ENCODE measurements around the gene TMEM229B. TPM values are rescaled to one million over a fixed set of nuclear protein-coding genes. Genes with fewer than 3 reads are reported as not detected.

Gene TMEM229B
- polyA plus RNA-seq, 1 of the 3 experiments (the other 2 are of a cell fraction): 0.16 TPM

GRCh38 chr14:67467134-67467533, 21.4 kb downstream of the TMEM229B start:
- H3K4me1 ChIP-seq (ENCODE audit: control insufficient read depth in 1 of 2, insufficient read depth in 2 of 2, low read depth in 1 of 2, low read length in 1 of 2): no peaks in the 10 kb centered on the region
- no peaks in the 10 kb centered on the region for H3K79me2 ChIP-seq (ENCODE audit: insufficient read depth)
- WGBS (ENCODE audit: low lambda C conversion rate): 70% methylated on average over 1 of the region's 1 CpG
- DNase-seq: no peak
- no peaks in the 10 kb centered on the region for H3K9me3 ChIP-seq
- H3K27me3 ChIP-seq (ENCODE audit: insufficient read depth): no peaks in the 10 kb centered on the region; the same call in 1 of the 2 replicates
- no peak overlapping the region for H3K9ac ChIP-seq
- H4K20me1 ChIP-seq (ENCODE audit: insufficient read depth): no peaks in the 10 kb centered on the region
- H3K9me2 ChIP-seq: no peaks in the 10 kb centered on the region
- POLR2A ChIA-PET: no interaction called here
- H3K4me3 ChIP-seq (ENCODE audit: low read depth in 2 of 2, low read length in 1 of 2): no peak overlapping the region
- no peak overlapping the region for H3K27ac ChIP-seq (ENCODE audit: low read depth in 2 of 2, low read length in 1 of 2)
- no peak overlapping the region for H3K4me2 ChIP-seq
- no peaks in the 10 kb centered on the region for H3F3A ChIP-seq (replicated peaks; ENCODE audit: insufficient read depth)
- TF ChIP-seq CTCF (IDR thresholded peaks at IDR 0.05): no peak
- TF ChIP-seq FOXM1 (IDR thresholded peaks at IDR 0.05; ENCODE audit: low read depth): no peak
- no peak for TF ChIP-seq RCOR1 (IDR thresholded peaks at IDR 0.05; ENCODE audit: low read length)
- TF ChIP-seq IRF3 (IDR thresholded peaks at IDR 0.05; ENCODE audit: low read depth, low read length): no peak
- TF ChIP-seq CHD2 (IDR thresholded peaks at IDR 0.05; ENCODE audit: low read length, partially characterized antibody): no peak
- no peak for TF ChIP-seq MAX (IDR thresholded peaks at IDR 0.05; ENCODE audit: low read depth)
- TF ChIP-seq EZH2phosphoT487 (IDR thresholded peaks at IDR 0.05; ENCODE audit: borderline replicate concordance, low read depth): no peak
- TF ChIP-seq YY1 (IDR thresholded peaks at IDR 0.05; ENCODE audit: low read depth): no peak
- no peak for TF ChIP-seq SIN3A (IDR thresholded peaks at IDR 0.05; ENCODE audit: borderline replicate concordance, low read depth, low read length)
- no peak for TF ChIP-seq NRF1 (IDR thresholded peaks at IDR 0.05; ENCODE audit: low read depth, low read length)
- TF ChIP-seq RFX5 (IDR thresholded peaks at IDR 0.05; ENCODE audit: low read length): no peak
- no peak overlapping the region for H2AFZ ChIP-seq (ENCODE audit: low read depth)
- CTCF ChIA-PET: interaction anchor here (0.6 to 3.3 kb wide), 11 partner anchors 9 to 60 kb away, joined by 3 to 12 read pairs (median 3); no protein-coding TSS in a partner anchor
- H3K36me3 ChIP-seq (replicated peaks in 1 of 2; ENCODE audit: control insufficient read depth in 1 of 2, insufficient read depth in 2 of 2, low read length in 1 of 2): no peaks in the 10 kb centered on the region

GRCh38 chr14:67464879-67465278, 23.6 kb downstream of the TMEM229B start:
- Histone ChIP-seq H4K20me1 (ENCODE audit: insufficient read depth) (no peaks in the 10 kb centered on the region), H3K79me2 (ENCODE audit: insufficient read depth) (no peaks in the 10 kb centered on the region)
- WGBS (ENCODE audit: low lambda C conversion rate): 70% methylated on average over 8 of the region's 8 CpGs
- TF ChIP-seq NRF1 (IDR thresholded peaks at IDR 0.05; ENCODE audit: low read depth, low read length) (no peak), USF1 (IDR thresholded peaks at IDR 0.05; ENCODE audit: borderline replicate concordance, low read depth) (no peak), YY1 (IDR thresholded peaks at IDR 0.05; ENCODE audit: low read depth) (no peak), SIN3A (IDR thresholded peaks at IDR 0.05; ENCODE audit: borderline replicate concordance, low read depth, low read length) (no peak), RAD21 (IDR thresholded peaks at IDR 0.05; ENCODE audit: low read length) (no peak), TAF1 (IDR thresholded peaks at IDR 0.05; ENCODE audit: borderline replicate concordance, low read depth, low read length) (no peak), RFX5 (IDR thresholded peaks at IDR 0.05; ENCODE audit: low read length) (no peak), EZH2phosphoT487 (IDR thresholded peaks at IDR 0.05; ENCODE audit: borderline replicate concordance, low read depth) (no peak), FOXM1 (IDR thresholded peaks at IDR 0.05; ENCODE audit: low read depth) (no peak), CHD2 (IDR thresholded peaks at IDR 0.05; ENCODE audit: low read length, partially characterized antibody) (no peak), POLR2AphosphoS5 (IDR thresholded peaks at IDR 0.05; ENCODE audit: low read depth, low read length) (no peak), MXI1 (IDR thresholded peaks at IDR 0.05; ENCODE audit: low read depth, low read length) (no peak), EP300 (IDR thresholded peaks at IDR 0.05; ENCODE audit: borderline replicate concordance in 1 of 2, low read depth in 1 of 2, low read length in 1 of 2) (no peak), TEAD4 (IDR thresholded peaks at IDR 0.05; ENCODE audit: borderline replicate concordance, insufficient read depth) (no peak), ZBTB33 (IDR thresholded peaks at IDR 0.05; ENCODE audit: borderline replicate concordance, low read depth) (no peak)

More at GRCh38 chr14:67464879-67465278, 23.6 kb downstream of the TMEM229B start:
- no peaks in the 10 kb centered on the region for H3K9me3 ChIP-seq
- CTCF ChIA-PET: interaction anchor here (1.6 kb wide), 1 partner anchor 107 kb away, joined by 4 read pairs; no protein-coding TSS in a partner anchor
- POLR2A ChIA-PET: no interaction called here
- H3F3A ChIP-seq (replicated peaks; ENCODE audit: insufficient read depth): no peaks in the 10 kb centered on the region
- H3K4me1 ChIP-seq (ENCODE audit: control insufficient read depth in 1 of 2, insufficient read depth in 2 of 2, low read depth in 1 of 2, low read length in 1 of 2): no peaks in the 10 kb centered on the region
- no peak for DNase-seq
- no peaks in the 10 kb centered on the region; the same call in 1 of the 2 replicates for H3K27me3 ChIP-seq (ENCODE audit: insufficient read depth)
- no peak overlapping the region for H2AFZ ChIP-seq (ENCODE audit: low read depth)
- no peaks in the 10 kb centered on the region for H3K36me3 ChIP-seq (replicated peaks in 1 of 2; ENCODE audit: control insufficient read depth in 1 of 2, insufficient read depth in 2 of 2, low read length in 1 of 2)
- no peak overlapping the region for H3K9ac ChIP-seq
- no peak overlapping the region for H3K27ac ChIP-seq (ENCODE audit: low read depth in 2 of 2, low read length in 1 of 2)
- no peaks in the 10 kb centered on the region for H3K9me2 ChIP-seq
- no peak overlapping the region for H3K4me3 ChIP-seq (ENCODE audit: low read depth in 2 of 2, low read length in 1 of 2)
- H3K4me2 ChIP-seq: no peak overlapping the region

Measured in SK-N-SH (cell line).